ENCODE results near the gene RAB31.
"Not testable (repeated sequence)": the region's sequence is repeated elsewhere in the genome, so short reads cannot be mapped to it uniquely, and the experiment has no call there.

The RAB31 gene

DNA sequence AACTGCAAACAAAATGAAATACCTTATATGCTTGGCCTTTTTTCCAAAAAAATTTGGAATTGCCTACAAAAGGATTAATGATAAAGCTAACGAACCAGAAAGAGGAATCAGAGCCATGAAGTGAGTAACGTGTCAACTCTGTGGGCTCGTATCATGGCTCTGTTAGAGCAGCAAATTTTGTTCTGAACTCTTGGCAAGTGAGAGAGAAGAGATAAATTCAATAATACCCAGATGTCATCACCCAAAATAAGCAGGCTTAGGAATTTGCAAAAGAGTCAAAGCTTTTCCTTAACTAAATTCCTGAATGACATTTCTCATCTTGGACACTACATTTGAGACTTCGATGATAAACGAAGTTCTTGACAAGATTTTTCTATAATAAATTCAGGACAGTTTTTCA is 182.1 kb downstream of the RAB31 start:
- DNase-seq (ENCODE audit: extremely low read depth, low read depth), result no peak

DNA sequence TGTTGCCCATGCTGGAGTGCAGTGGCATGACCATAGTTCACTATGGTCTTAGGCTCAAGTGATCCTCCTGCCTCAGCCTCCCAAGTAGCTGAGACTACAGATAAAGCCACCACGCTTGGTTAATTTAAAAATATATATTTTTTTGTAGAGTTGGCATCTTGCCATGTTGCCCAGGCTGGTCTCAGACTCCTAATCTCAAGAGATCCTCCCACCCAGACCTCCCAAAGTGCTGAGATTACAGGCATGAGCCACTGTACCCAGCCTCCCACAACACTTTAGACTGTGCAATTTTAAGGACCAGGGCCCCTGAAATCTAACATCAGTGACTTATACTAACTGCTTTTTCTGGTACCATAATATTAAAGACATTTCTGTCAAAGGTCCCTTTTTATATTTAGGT is 182.9 kb downstream of the RAB31 start:
- TF ChIP-seq, protein P1, sequence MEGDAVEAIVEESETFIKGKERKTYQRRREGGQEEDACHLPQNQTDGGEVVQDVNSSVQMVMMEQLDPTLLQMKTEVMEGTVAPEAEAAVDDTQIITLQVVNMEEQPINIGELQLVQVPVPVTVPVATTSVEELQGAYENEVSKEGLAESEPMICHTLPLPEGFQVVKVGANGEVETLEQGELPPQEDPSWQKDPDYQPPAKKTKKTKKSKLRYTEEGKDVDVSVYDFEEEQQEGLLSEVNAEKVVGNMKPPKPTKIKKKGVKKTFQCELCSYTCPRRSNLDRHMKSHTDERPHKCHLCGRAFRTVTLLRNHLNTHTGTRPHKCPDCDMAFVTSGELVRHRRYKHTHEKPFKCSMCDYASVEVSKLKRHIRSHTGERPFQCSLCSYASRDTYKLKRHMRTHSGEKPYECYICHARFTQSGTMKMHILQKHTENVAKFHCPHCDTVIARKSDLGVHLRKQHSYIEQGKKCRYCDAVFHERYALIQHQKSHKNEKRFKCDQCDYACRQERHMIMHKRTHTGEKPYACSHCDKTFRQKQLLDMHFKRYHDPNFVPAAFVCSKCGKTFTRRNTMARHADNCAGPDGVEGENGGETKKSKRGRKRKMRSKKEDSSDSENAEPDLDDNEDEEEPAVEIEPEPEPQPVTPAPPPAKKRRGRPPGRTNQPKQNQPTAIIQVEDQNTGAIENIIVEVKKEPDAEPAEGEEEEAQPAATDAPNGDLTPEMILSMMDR (IDR thresholded peaks at IDR 0.05; ENCODE audit: low read depth, low read length), result no peak
- no peak for DNase-seq (ENCODE audit: extremely low read depth, low read depth)

More for the DNA sequence above, 182.1 kb downstream of the RAB31 start:
- TF ChIP-seq, protein P1 (IDR thresholded peaks at IDR 0.05; ENCODE audit: low read depth, low read length), result no peak

DNA sequence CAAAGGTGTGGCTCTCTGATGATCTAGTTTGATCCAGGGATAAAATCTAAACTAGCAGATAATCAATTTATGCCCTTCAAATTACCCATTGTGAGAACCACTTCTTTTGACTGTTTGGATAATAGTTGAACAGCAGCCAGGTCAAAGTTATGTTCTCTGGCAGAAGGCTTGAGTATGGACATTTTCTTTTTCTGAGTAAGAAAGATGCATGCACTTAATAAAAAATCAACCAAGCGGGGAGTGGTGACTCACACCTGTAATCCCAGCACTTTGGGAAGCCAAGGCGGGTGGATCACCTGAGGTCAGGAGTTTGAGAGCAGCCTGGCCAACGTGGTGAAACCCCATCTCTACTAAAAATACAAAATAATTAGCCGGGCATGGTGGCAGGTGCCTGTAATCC is 183.4 kb downstream of the RAB31 start:
- not testable (repeated sequence) for DNase-seq (ENCODE audit: extremely low read depth, low read depth)

DNA sequence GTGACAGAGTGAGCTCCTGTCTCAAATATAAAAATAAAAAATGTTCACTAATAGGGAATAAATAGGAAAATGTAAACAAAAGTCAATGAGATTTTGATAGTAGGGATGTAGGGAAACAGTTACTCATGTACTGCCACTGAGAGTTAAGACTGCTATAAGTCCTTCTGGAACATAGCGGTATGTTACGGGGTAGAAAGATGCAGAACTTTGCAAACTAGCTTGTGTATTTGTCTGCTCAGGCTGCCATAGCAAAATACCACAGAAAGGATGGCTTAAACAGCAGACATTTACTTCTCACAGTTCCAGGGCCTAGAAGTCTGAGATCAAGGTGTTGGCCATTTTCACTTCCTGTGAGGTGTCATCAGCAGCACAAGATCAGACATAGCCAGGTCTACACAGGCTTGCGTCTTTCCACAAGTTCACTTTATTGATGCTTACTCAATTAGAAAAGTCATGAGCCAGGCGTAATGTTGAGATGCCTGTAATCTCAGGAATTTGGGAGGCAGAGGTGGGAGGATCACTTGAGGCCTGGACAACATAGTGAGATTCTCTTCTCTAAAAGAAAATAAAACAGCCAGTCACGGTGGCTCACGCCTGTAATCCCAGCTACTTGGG is 186.5 kb downstream of the RAB31 start:
- TF ChIP-seq, protein P1 (IDR thresholded peaks at IDR 0.05; ENCODE audit: low read depth, low read length), result no peak
- DNase-seq (ENCODE audit: extremely low read depth, low read depth), result no peak

DNA sequence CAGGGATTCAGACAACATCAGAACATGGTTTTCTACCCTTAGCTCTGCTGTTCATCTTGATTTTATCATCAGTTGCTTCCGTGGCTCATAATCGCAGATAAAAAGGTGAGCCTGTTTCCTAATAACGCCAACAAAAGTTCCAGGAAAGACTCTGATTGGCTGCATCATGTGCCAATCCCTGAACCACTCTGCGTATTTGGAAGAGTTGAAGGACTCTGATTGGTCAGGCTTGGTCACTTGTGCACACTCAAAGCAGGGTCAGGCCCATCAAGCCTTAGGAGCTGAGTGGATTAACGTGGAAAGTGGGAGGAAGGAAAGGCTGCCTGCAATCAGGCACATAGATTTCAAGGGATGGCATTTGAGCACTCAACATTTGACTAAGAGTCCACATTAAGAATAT is 189.0 kb downstream of the RAB31 start:
- DNase-seq (ENCODE audit: extremely low read depth, low read depth), result no peak
- TF ChIP-seq, protein P1 (IDR thresholded peaks at IDR 0.05; ENCODE audit: low read depth, low read length), result no peak

DNA sequence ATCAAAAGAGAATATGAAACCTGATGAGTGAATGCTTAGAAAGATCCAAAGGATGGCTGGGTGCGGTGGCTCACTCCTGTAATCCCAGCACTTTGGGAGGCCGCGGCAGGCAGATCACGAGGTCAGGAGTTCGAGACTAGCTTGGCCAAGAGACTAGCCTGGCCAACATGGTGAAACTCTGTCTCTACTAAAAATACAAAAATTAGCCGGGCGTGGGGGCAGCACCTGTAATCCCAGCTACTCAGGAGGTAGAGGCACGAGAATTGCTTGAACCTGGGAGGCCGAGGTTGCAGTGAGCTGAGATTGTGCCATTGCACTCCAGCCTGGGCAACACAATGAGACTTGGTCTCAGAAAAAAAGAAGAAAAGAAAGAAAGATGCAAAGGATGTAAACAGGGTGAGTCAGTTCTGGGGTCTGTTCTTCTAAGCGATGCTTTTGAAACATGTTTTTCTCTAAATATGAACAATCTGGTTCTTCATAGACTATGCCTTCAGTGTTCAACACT is 189.7 kb downstream of the RAB31 start:
- not testable (repeated sequence) for DNase-seq (ENCODE audit: extremely low read depth, low read depth)

DNA sequence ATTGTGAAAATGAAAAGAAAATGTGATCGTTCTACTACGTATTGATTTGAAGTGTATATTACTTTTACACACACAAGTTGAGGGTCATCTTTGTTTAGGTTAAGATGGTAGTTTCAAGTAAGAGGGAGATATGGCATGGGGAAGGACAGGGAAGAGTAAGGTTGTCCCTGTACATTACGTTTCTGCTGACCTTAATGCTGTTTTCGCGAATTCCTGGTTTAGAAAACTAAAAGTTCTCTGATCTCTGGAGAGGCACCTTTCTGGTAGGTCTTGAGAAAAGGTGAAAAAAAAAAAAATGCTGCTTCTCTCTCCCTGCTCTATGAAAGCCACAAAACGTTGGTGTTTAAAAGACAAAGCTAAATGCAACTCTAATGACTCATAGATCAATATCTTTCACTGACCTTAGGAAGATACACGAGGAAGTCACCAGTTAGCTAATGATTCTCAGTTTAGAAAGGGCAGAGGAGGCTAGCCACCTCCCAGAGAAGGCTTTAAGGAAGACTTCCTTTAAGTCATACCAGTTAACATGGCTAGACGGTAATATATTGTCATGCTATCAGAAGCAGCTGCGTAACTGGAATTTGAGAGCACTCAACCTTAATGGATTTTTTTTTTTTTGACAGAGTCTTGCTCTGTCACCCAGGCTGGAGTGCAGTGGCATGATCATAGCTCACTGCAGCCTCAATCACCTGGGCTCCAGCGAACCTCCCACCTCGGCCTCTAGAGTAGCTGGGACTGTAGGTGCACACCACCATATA is 190.9 kb downstream of the RAB31 start:
- TF ChIP-seq, protein P1 (IDR thresholded peaks at IDR 0.05; ENCODE audit: low read depth, low read length), result no peak
- no peak for DNase-seq (ENCODE audit: extremely low read depth, low read depth)

DNA sequence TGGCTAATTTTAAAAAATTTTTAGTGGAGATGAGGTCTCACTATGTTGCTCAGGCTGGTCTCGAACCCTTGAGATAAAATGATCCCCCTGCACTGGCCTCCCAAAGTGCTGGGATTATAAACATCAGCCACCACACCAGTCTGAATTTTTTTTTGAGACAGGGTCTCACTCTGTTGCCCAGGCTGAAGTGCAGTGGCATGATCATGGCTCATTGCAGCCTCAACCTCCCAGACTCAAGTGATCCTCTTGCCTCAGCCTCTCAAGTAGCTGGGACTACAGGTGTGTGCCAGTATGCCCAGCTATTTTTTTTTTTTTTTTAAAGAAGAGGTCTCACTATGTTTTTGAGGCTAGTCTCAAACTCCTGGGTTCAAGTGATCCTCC is 191.4 kb downstream of the RAB31 start:
- not testable (repeated sequence) for DNase-seq (ENCODE audit: extremely low read depth, low read depth)

DNA sequence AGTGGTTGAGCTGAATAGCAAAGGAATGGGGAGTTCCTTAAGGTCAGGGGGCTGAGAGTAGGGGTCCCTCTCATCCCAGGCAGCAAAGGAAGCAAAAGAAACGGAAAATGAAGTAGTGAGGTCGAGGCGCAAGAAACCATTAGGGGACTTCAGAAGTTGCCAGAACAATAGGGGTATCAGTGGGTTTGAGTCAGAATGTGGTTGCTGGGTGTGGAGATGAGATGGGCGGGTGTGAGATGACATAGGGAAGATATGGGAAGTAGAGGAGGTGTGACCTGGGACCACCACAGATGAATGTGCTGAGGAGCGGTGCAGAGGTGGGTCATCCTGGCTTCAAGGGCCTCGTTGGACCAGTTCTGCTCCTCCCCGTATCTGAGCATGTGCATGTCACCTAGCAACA is 192.6 kb downstream of the RAB31 start:
- DNase-seq (ENCODE audit: extremely low read depth, low read depth), result no peak
- TF ChIP-seq, protein P1 (IDR thresholded peaks at IDR 0.05; ENCODE audit: low read depth, low read length), result no peak

Data from AG09319 (cell line).